Dermis microvascular lymphatic vessel endothelial cell (primary cell): Measurements from ENCODE around the gene CEP295NL. TPM values are rescaled to one million over a fixed set of nuclear protein-coding genes. Genes with fewer than 3 reads are reported as not detected.
"Not testable (repeated sequence)": the region's sequence is repeated elsewhere in the genome, so short reads cannot be mapped to it uniquely, and the experiment has no call there.

ENCODE experiments used
- DNase-seq, 2 donors: peaks; one replicate each; pipeline versions ENCODE4 v3.0.0 to v3.0.0-alpha.2; 2010; ENCODE audit warnings: low read depth in 2 of 2
- total RNA-seq: library from RNA; depleted of rRNA; stranded (reverse); fragments of >200 nt; gene quantifications from 2 replicates; pipeline ENCODE4 v1.2.1, GENCODE V29; 2014

Gene CEP295NL
- total RNA-seq, 1 donor from 2014 or later, result 0.64 TPM

- no peak for DNase-seq
Measured at GRCh38 chr17:78889531-78889930, 13.5 kb downstream of the CEP295NL start.

GRCh38 chr17:78888941-78889518 lies 14.0 kb downstream of the CEP295NL start:
- DNase-seq, result no peak

GRCh38 chr17:78886954-78887353 lies 16.0 kb downstream of the CEP295NL start:
- no peak for DNase-seq

- DNase-seq, result no peak
Measured at GRCh38 chr17:78885956-78886355, 17.0 kb downstream of the CEP295NL start.

- DNase-seq, result no peak
Measured at GRCh38 chr17:78884876-78885667, 17.9 kb downstream of the CEP295NL start.

- DNase-seq, result no peak
Measured at GRCh38 chr17:78884148-78884825, 18.7 kb downstream of the CEP295NL start.

GRCh38 chr17:78883533-78884131 lies 19.4 kb downstream of the CEP295NL start:
- DNase-seq, result peak; percentile 92 to 98

GRCh38 chr17:78883089-78883532 lies 19.9 kb downstream of the CEP295NL start:
- DNase-seq, result peak; percentile 40 to 74

GRCh38 chr17:78882540-78883088 lies 20.4 kb downstream of the CEP295NL start:
- DNase-seq, result no peak

GRCh38 chr17:78879635-78880186 lies 23.3 kb downstream of the CEP295NL start:
- DNase-seq, result peak; percentile 91 to 92

GRCh38 chr17:78878871-78879527 lies 24.0 kb downstream of the CEP295NL start:
- no peak for DNase-seq

- no peak for DNase-seq
Measured at GRCh38 chr17:78878261-78878660, 24.7 kb downstream of the CEP295NL start.

GRCh38 chr17:78876954-78877517 lies 26.0 kb downstream of the CEP295NL start:
- not testable (repeated sequence) for DNase-seq

GRCh38 chr17:78876094-78876597 lies 26.9 kb downstream of the CEP295NL start:
- no peak for DNase-seq

GRCh38 chr17:78875363-78876093 lies 27.5 kb downstream of the CEP295NL start:
- DNase-seq, result peak in 1 of 2 donors; percentile 84

GRCh38 chr17:78873519-78874340 lies 29.3 kb downstream of the CEP295NL start:
- DNase-seq, result peak; percentile 58 to 89

- DNase-seq, result no peak
Measured at GRCh38 chr17:78872486-78872885, 30.5 kb downstream of the CEP295NL start.

- no peak for DNase-seq
Measured at GRCh38 chr17:78870621-78871020, 32.4 kb downstream of the CEP295NL start.

- no peak for DNase-seq
Measured at GRCh38 chr17:78868391-78868790, 34.6 kb downstream of the CEP295NL start.
